WERI-Rb-1 (cell line): ENCODE measurements around the gene SETSIP.

Source experiments
- DNase-seq: peaks from one replicate; pipeline ENCODE4 v3.0.0-alpha.2; 2020
- H3K27ac ChIP-seq: fragments of 250-450 bp; sonication (Bioruptor Pico); 2 replicates; pipeline ENCODE4 v1.5.1; 2020; ENCODE audit warnings: mild to moderate bottlenecking, moderate library complexity
- H3K27me3 ChIP-seq: fragments of 250-450 bp; sonication (Bioruptor Pico); 2 replicates; pipeline ENCODE4 v1.5.1; 2021; ENCODE audit warnings: mild to moderate bottlenecking, low read depth, moderate library complexity; ENCODE audit not compliant: insufficient read depth, severe bottlenecking
- H3K36me3 ChIP-seq: fragments of 250-450 bp; sonication (Bioruptor Pico); 2 replicates; pipeline ENCODE4 v1.5.1; 2020; ENCODE audit warnings: mild to moderate bottlenecking, moderate library complexity
- H3K4me3 ChIP-seq: 2 replicates; pipeline ENCODE4 v1.5.1; 2011; ENCODE audit warnings: low read depth, mild to moderate bottlenecking, control low read depth, low read length
- H3K9me3 ChIP-seq: fragments of 250-450 bp; sonication (Bioruptor Pico); 2 replicates; pipeline ENCODE4 v1.5.1; 2021; ENCODE audit warnings: mild to moderate bottlenecking, moderate library complexity; ENCODE audit not compliant: severe bottlenecking
- TF ChIP-seq, protein P1 (sequence below): IDR thresholded peaks from 2 replicates; pipeline ENCODE4 v1.5.1; 2011; ENCODE audit warnings: low read depth, mild to moderate bottlenecking, control low read depth, inconsistent platforms, low read length

The SETSIP gene

DNA sequence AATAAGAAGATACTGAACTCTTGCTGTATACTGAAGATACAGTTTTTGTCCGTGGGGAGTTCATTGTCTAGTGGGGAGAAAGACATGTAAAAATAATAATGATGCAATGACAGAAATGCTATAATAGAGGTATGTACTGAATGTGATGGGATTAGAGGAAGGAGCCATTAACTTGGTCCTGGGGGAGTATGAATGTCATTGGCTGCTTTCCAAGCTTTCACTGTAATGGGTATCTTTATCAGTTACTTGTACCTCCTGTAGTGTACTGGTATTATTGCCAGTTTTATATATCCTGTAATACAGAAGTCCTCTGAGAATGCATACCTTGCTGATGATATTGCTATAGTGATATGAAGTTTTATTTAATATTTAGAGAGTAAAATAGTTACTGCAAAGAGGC is 12.3 kb upstream of the SETSIP start:
- Histone ChIP-seq H3K27me3 (no peaks in the 10 kb centered on the region), H3K36me3 (no peaks in the 10 kb centered on the region), H3K27ac (no peak overlapping the region), H3K4me3 (no peak overlapping the region), H3K9me3 (peaks cover 10% of the 10 kb centered on the region)
- TF ChIP-seq, protein P1, sequence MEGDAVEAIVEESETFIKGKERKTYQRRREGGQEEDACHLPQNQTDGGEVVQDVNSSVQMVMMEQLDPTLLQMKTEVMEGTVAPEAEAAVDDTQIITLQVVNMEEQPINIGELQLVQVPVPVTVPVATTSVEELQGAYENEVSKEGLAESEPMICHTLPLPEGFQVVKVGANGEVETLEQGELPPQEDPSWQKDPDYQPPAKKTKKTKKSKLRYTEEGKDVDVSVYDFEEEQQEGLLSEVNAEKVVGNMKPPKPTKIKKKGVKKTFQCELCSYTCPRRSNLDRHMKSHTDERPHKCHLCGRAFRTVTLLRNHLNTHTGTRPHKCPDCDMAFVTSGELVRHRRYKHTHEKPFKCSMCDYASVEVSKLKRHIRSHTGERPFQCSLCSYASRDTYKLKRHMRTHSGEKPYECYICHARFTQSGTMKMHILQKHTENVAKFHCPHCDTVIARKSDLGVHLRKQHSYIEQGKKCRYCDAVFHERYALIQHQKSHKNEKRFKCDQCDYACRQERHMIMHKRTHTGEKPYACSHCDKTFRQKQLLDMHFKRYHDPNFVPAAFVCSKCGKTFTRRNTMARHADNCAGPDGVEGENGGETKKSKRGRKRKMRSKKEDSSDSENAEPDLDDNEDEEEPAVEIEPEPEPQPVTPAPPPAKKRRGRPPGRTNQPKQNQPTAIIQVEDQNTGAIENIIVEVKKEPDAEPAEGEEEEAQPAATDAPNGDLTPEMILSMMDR = no peak
- no peak for DNase-seq

DNA sequence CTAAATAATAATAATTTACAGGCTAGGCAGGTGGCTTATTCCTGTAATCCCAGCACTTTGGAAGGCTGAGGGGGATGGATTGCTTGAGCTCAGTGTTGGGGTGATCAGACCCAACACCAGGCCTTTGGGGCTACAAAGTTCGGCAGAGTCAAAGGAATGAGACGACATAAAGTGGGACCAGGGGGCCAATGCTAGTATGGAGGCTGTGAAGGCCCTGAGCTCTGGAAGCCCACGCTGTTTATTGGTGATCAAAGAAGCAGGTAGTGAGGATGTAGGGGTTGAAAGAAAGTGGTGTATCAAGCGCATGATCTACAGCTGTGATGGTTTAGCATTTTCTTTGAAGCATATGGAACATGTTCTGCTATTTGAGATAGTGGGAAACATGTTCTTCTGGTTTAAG is 10.5 kb upstream of the SETSIP start:
- TF ChIP-seq, protein P1 = no peak
- no peak for DNase-seq

GRCh38 chr1:92084651-92085050 is 9.4 kb upstream of the SETSIP start:
- Histone ChIP-seq H3K9me3 (peaks cover 10% of the 10 kb centered on the region), H3K4me3 (no peak overlapping the region), H3K36me3 (peaks cover 4% of the 10 kb centered on the region; the same call in 1 of the 2 replicates), H3K27me3 (no peaks in the 10 kb centered on the region), H3K27ac (no peak overlapping the region)
- no peak for DNase-seq
- TF ChIP-seq, protein P1 = no peak

More for the DNA sequence above, 10.5 kb upstream of the SETSIP start:
- Histone ChIP-seq H3K27ac (no peak overlapping the region), H3K36me3 (no peaks in the 10 kb centered on the region), H3K9me3 (peaks cover 10% of the 10 kb centered on the region), H3K4me3 (no peak overlapping the region), H3K27me3 (no peaks in the 10 kb centered on the region)

GRCh38 chr1:92081031-92081430 is 5.8 kb upstream of the SETSIP start:
- Histone ChIP-seq H3K27me3 (no peaks in the 10 kb centered on the region), H3K4me3 (peak overlapping the region; percentile 78), H3K27ac (peak overlapping the region; percentile 78; the same call in 1 of the 2 replicates), H3K36me3 (peaks cover 4% of the 10 kb centered on the region; the same call in 1 of the 2 replicates), H3K9me3 (peaks cover 8% of the 10 kb centered on the region)
- TF ChIP-seq, protein P1 = no peak
- no peak for DNase-seq

- TF ChIP-seq, protein P1 = no peak
- Histone ChIP-seq H3K27me3 (no peaks in the 10 kb centered on the region), H3K27ac (peak within 1 kb of the TSS; percentile 78), H3K4me3 (peak within 1 kb of the TSS; percentile 78), H3K9me3 (peaks cover 1% of the 10 kb centered on the region), H3K36me3 (peaks cover 4% of the 10 kb centered on the region; the same call in 1 of the 2 replicates)
- peak; percentile 78 for DNase-seq
These were observed 5.1 kb upstream of the SETSIP start, which contains the start of gene BTBD8 for GRCh38 chr1:92080128-92080985. BTBD8 (plus strand) TSS chr1:92080345; CDS start chr1:92080572, 227 bp downstream.
